Esophagus squamous epithelium (tissue), 5 donors: Measurements from ENCODE around the gene SETBP1. TPM values are rescaled to one million over a fixed set of nuclear protein-coding genes. Genes with fewer than 3 reads are reported as not detected.

Source experiments
- DNase-seq: peaks from one replicate; lab custom pipeline; 2025; lab: John Stamatoyannopoulos, UW
- H3K27ac ChIP-seq, 4 donors: fragments of 200-600 bp; sonication (generic); one replicate each; pipeline ENCODE4 v1.5.1; 2016 to 2019; ENCODE audit warnings: mild to moderate bottlenecking in 1 of 4
- H3K27me3 ChIP-seq, 4 donors: fragments of 200-600 bp; sonication (generic); 1 replicate in 3 of 4; 2 replicates in 1 of 4; pipeline versions ENCODE4 v1.5.1 to v1.6.0; 2017 to 2021; ENCODE audit warnings: antibody characterized with exemption in 1 of 4
- H3K36me3 ChIP-seq, 3 donors: fragments of 200-600 bp; sonication (generic); one replicate each; pipeline ENCODE4 v1.5.1; 2016 to 2019
- H3K4me1 ChIP-seq, 3 donors: fragments of 200-600 bp; sonication (generic); one replicate each; pipeline ENCODE4 v1.5.1; 2017 to 2019
- H3K4me3 ChIP-seq, 4 donors: fragments of 200-600 bp; sonication (generic); 1 replicate in 3 of 4; 2 replicates in 1 of 4; pipeline ENCODE4 v1.5.1; 2016 to 2019; ENCODE audit warnings: mild to moderate bottlenecking in 2 of 4, moderate library complexity in 1 of 4
- H3K9me3 ChIP-seq, 3 donors: fragments of 200-600 bp; sonication (generic); one replicate each; pipeline ENCODE4 v1.5.1; 2016 to 2019
- POLR2A ChIP-seq, 4 donors: fragments of 450-650 bp; IDR thresholded peaks; one replicate each; pipeline ENCODE4 v1.6.1; 2017; ENCODE audit warnings: antibody characterized with exemption in 4 of 4, mild to moderate bottlenecking in 4 of 4, moderate library complexity in 3 of 4
- WGBS, 2 donors: methylation state at CpG; one replicate each; pipeline ENCODE4 v1.1.5; 2018; 5-methylcytosine and 5-hydroxymethylcytosine counted together
- intact Hi-C: fragments of 100-400 bp; cut with DNase I; formaldehyde crosslinking; loops from one replicate; pipeline ENCODE4 v1.15.0; 2022
- total RNA-seq, 4 donors: library from RNA; depleted of rRNA; stranded (reverse); fragments of >200 nt; gene quantifications; one replicate each; pipeline ENCODE4 v1.1.0, GENCODE V29; 2016
- TF ChIP-seq, protein P1 (sequence below), 6 experiments: fragments of 450-650 bp in 4 of 6; fragments of 200-600 bp in 2 of 6; sonication (generic) in 2 of 6; IDR thresholded peaks; one replicate each; pipeline ENCODE4 v1.5.1; 2016 to 2019; ENCODE audit warnings: antibody characterized with exemption in 6 of 6, mild to moderate bottlenecking in 4 of 6, moderate library complexity in 4 of 6
- donor health status: DM: yes; HTN: yes; CAD: no.

The SETBP1 gene
- total RNA-seq, 4 donors from 2014 or later = 2.6 to 18.5 (median 6.4) TPM

GRCh38 chr18:44748582-44748981 lies 67.9 kb downstream of the SETBP1 start:
- 92% methylated on average over 4 of the region's 5 CpGs for WGBS, 2 donors
- intact Hi-C loops = no loop called here
- Histone ChIP-seq H3K36me3 (no peaks in the 10 kb centered on the region), H3K9me3 (no peaks in the 10 kb centered on the region), H3K4me1 (peaks cover 0 to 21% (median 0%) of the 10 kb centered on the region in 3 donors), H3K27me3 (no peaks in the 10 kb centered on the region), H3K27ac (no peak overlapping the region), H3K4me3 (no peak overlapping the region)
- DNase-seq = no peak
- TF ChIP-seq POLR2A (IDR thresholded peaks at IDR 0.05) = no peak
- TF ChIP-seq, protein P1, sequence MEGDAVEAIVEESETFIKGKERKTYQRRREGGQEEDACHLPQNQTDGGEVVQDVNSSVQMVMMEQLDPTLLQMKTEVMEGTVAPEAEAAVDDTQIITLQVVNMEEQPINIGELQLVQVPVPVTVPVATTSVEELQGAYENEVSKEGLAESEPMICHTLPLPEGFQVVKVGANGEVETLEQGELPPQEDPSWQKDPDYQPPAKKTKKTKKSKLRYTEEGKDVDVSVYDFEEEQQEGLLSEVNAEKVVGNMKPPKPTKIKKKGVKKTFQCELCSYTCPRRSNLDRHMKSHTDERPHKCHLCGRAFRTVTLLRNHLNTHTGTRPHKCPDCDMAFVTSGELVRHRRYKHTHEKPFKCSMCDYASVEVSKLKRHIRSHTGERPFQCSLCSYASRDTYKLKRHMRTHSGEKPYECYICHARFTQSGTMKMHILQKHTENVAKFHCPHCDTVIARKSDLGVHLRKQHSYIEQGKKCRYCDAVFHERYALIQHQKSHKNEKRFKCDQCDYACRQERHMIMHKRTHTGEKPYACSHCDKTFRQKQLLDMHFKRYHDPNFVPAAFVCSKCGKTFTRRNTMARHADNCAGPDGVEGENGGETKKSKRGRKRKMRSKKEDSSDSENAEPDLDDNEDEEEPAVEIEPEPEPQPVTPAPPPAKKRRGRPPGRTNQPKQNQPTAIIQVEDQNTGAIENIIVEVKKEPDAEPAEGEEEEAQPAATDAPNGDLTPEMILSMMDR (IDR thresholded peaks at IDR 0.05) = no peak

- H3K4me1 ChIP-seq = peaks cover 0 to 13% (median 0%) of the 10 kb centered on the region in 3 donors
- 88 to 93% methylated on average over 1 of the region's 1 CpG for WGBS, 2 donors
- H3K36me3 ChIP-seq = no peaks in the 10 kb centered on the region
- no peak overlapping the region for H3K4me3 ChIP-seq
- TF ChIP-seq, protein P1 (IDR thresholded peaks at IDR 0.05) = no peak
- no peak for TF ChIP-seq POLR2A (IDR thresholded peaks at IDR 0.05)
- no peak overlapping the region for H3K27ac ChIP-seq
- no peaks in the 10 kb centered on the region for H3K9me3 ChIP-seq
- H3K27me3 ChIP-seq = no peaks in the 10 kb centered on the region
- no peak for DNase-seq
- intact Hi-C loops = no loop called here
Measured at GRCh38 chr18:44750774-44751173, 70.1 kb downstream of the SETBP1 start.

- Histone ChIP-seq H3K9me3 (no peaks in the 10 kb centered on the region), H3K27me3 (no peaks in the 10 kb centered on the region), H3K4me1 (no peaks in the 10 kb centered on the region), H3K27ac (no peak overlapping the region), H3K4me3 (no peak overlapping the region), H3K36me3 (no peaks in the 10 kb centered on the region)
- TF ChIP-seq, protein P1 (IDR thresholded peaks at IDR 0.05) = no peak
- no peak for TF ChIP-seq POLR2A (IDR thresholded peaks at IDR 0.05)
- intact Hi-C loops = no loop called here
- 100% methylated on average over 2 of the region's 2 CpGs for WGBS, 2 donors
- DNase-seq = no peak
Measured at GRCh38 chr18:44754567-44754966, 73.9 kb downstream of the SETBP1 start.

- intact Hi-C loops = no loop called here
- TF ChIP-seq POLR2A (IDR thresholded peaks at IDR 0.05) = no peak
- TF ChIP-seq, protein P1 (IDR thresholded peaks at IDR 0.05) = no peak
- DNase-seq = no peak
- Histone ChIP-seq H3K4me3 (no peak overlapping the region), H3K27ac (peak overlapping the region in 2 of 4 donors; percentile 3 to 36), H3K36me3 (no peaks in the 10 kb centered on the region), H3K9me3 (no peaks in the 10 kb centered on the region), H3K27me3 (no peaks in the 10 kb centered on the region), H3K4me1 (peaks cover 0 to 22% (median 6%) of the 10 kb centered on the region in 3 donors)
- WGBS, 2 donors = 71 to 84% methylated on average over 12 of the region's 12 CpGs
Measured at GRCh38 chr18:44758861-44759631, 78.4 kb downstream of the SETBP1 start.

- Histone ChIP-seq H3K4me3 (no peak overlapping the region), H3K27ac (peak overlapping the region in 1 of 4 donors; percentile 36), H3K36me3 (no peaks in the 10 kb centered on the region), H3K4me1 (peaks cover 0 to 25% (median 6%) of the 10 kb centered on the region in 3 donors), H3K9me3 (no peaks in the 10 kb centered on the region), H3K27me3 (no peaks in the 10 kb centered on the region)
- TF ChIP-seq, protein P1 (IDR thresholded peaks at IDR 0.05) = no peak
- TF ChIP-seq POLR2A (IDR thresholded peaks at IDR 0.05) = no peak
- 36 to 90% methylated on average over 1 of the region's 1 CpG for WGBS, 2 donors
- intact Hi-C loops = no loop called here
- DNase-seq = no peak
Measured at GRCh38 chr18:44759925-44760342, 79.2 kb downstream of the SETBP1 start.
